PC-3 (cell line): ENCODE measurements around the gene RACK1. TPM values are rescaled to one million over a fixed set of nuclear protein-coding genes. Genes with fewer than 3 reads are reported as not detected.

Experiments used
- ATAC-seq: fragments of 200-7000 bp; cut with Tn5 transposase; 2 replicates; pipeline ENCODE4 v1.9.1; 2020; ENCODE audit warnings: mild to moderate bottlenecking, moderate library complexity
- BruUV-seq: library from RNA; stranded (reverse); fragments of 400-500 nt; replicated peaks from 2 replicates; lab custom pipeline; 2021; lab: Mats Ljungman, UMichigan
- CTCF ChIA-PET: fragments of 300-600 bp; sonication (Branson Sonifier 250); formaldehyde crosslinking; loops from one replicate; lab custom pipeline; 2022; ENCODE audit warnings: antibody characterized with exemption; lab: Charles Lee
- POLR2A ChIA-PET: fragments of 300-600 bp; sonication (Branson Sonifier 250); formaldehyde crosslinking; loops from one replicate; lab custom pipeline; 2022; ENCODE audit warnings: antibody characterized with exemption; ENCODE audit not compliant: unreplicated experiment; lab: Charles Lee
- DNase-seq: peaks from one replicate; pipeline ENCODE4 v3.0.0-alpha.2; 2015
- H2AFZ ChIP-seq: fragments of 300-600 bp; sonication (generic); 2 replicates; pipeline ENCODE4 v1.6.0; 2016; ENCODE audit warnings: antibody characterized with exemption, low read length
- H3F3A ChIP-seq: fragments of 300-600 bp; sonication (generic); one replicate; pipeline ENCODE4 v1.6.0; 2017; ENCODE audit warnings: antibody characterized with exemption, low read length, control low read depth, mild to moderate bottlenecking; ENCODE audit not compliant: unreplicated experiment
- H3K27ac ChIP-seq: fragments of 300-600 bp; sonication (generic); 2 replicates; pipeline ENCODE4 v1.5.1; 2016; ENCODE audit warnings: mild to moderate bottlenecking, low read length
- H3K27me3 ChIP-seq: fragments of 300-600 bp; sonication (generic); 2 replicates; pipeline ENCODE4 v1.6.1; 2016; ENCODE audit warnings: low read length, mixed read lengths
- H3K36me3 ChIP-seq: fragments of 300-600 bp; sonication (generic); 2 replicates; pipeline ENCODE4 v1.6.1; 2016; ENCODE audit warnings: low read depth, mixed run types, low read length, mixed read lengths
- H3K4me1 ChIP-seq: fragments of 300-600 bp; sonication (generic); 2 replicates; pipeline ENCODE4 v1.5.1; 2016; ENCODE audit warnings: low read length; ENCODE audit not compliant: insufficient read depth
- H3K4me2 ChIP-seq: fragments of 300-600 bp; sonication (generic); 2 replicates; pipeline ENCODE4 v1.6.0; 2016; ENCODE audit warnings: low read length
- H3K4me3 ChIP-seq: fragments of 300-600 bp; sonication (generic); 2 replicates; pipeline ENCODE4 v1.5.1; 2016; ENCODE audit warnings: mild to moderate bottlenecking, low read length, mixed read lengths
- H3K79me2 ChIP-seq: fragments of 300-600 bp; sonication (generic); 2 replicates; pipeline ENCODE4 v1.6.1; 2017; ENCODE audit warnings: low read length, mixed read lengths
- H3K9ac ChIP-seq: fragments of 300-600 bp; sonication (generic); 2 replicates; pipeline ENCODE4 v1.6.0; 2016; ENCODE audit warnings: mild to moderate bottlenecking, low read length
- H3K9me2 ChIP-seq: fragments of 300-600 bp; sonication (generic); replicated peaks from 2 replicates; pipeline ENCODE4 v1.6.1; 2016; ENCODE audit warnings: mixed run types, low read length, mixed read lengths
- H3K9me3 ChIP-seq: fragments of 300-600 bp; sonication (generic); 2 replicates; pipeline ENCODE4 v1.6.1; 2016; ENCODE audit warnings: low read length, mixed read lengths
- H4K20me1 ChIP-seq: fragments of 300-600 bp; sonication (generic); 2 replicates; pipeline ENCODE4 v1.6.1; 2016; ENCODE audit warnings: low read length, mixed read lengths
- CTCF ChIP-seq: fragments of 300-600 bp; sonication (generic); conservative IDR thresholded peaks from 2 replicates; pipeline ENCODE4 v1.5.1; 2017; ENCODE audit warnings: antibody characterized with exemption, low read depth, mild to moderate bottlenecking, low read length
- EZH2 ChIP-seq: fragments of 300-600 bp; sonication (generic); IDR thresholded peaks from one replicate; pipeline ENCODE4 v1.6.1; 2017; ENCODE audit warnings: antibody characterized with exemption, mild to moderate bottlenecking, low read length; ENCODE audit not compliant: unreplicated experiment
- EZH2phosphoT487 ChIP-seq: fragments of 300-600 bp; sonication (generic); IDR thresholded peaks from 2 replicates; pipeline ENCODE4 v1.6.1; 2018; ENCODE audit warnings: mild to moderate bottlenecking, antibody characterized with exemption, low read length, borderline replicate concordance
- intact Hi-C: fragments of 100-400 bp; cut with micrococcal nuclease; formaldehyde crosslinking; loops from 2 replicates; pipeline ENCODE4 v1.9.0; 2023
- total RNA-seq: library from RNA; depleted of rRNA; stranded (reverse); fragments of >200 nt; gene quantifications from 2 replicates; pipeline ENCODE4 v1.2.3, GENCODE V29; 2014

Gene RACK1
- total RNA-seq, 1 experiment from 2014 or later, result 3,047 TPM

GRCh38 chr5:181199881-181200638, 43.6 kb downstream of the RACK1 start:
- ChIA-PET POLR2A (no interaction called here), CTCF (no interaction called here)
- TF ChIP-seq EZH2 (no peak), CTCF (no peak)
- Histone ChIP-seq H3K9me2 (no peaks in the 10 kb centered on the region), H3K36me3 (no peaks in the 10 kb centered on the region), H3K4me3 (no peak overlapping the region), H3K4me2 (no peak overlapping the region), H4K20me1 (no peaks in the 10 kb centered on the region), H3K27me3 (no peaks in the 10 kb centered on the region), H3K9me3 (no peaks in the 10 kb centered on the region), H3K4me1 (peaks cover 6% of the 10 kb centered on the region; the same call in 1 of the 2 replicates), H2AFZ (no peak overlapping the region), H3F3A (no peaks in the 10 kb centered on the region), H3K9ac (no peak overlapping the region), H3K79me2 (peaks cover 5% of the 10 kb centered on the region; the same call in 1 of the 2 replicates), H3K27ac (no peak overlapping the region)
- intact Hi-C loops, result no loop called here
- DNase-seq (no peak), ATAC-seq (no peak)
- BruUV-seq, result no TSS peak

GRCh38 chr5:181198905-181199519, 44.7 kb downstream of the RACK1 start:
- no peak overlapping the region for H3K9ac ChIP-seq
- CTCF ChIA-PET, result no interaction called here

More at GRCh38 chr5:181198905-181199519, 44.7 kb downstream of the RACK1 start:
- ATAC-seq (no peak), DNase-seq (no peak)
- peaks cover 6% of the 10 kb centered on the region; the same call in 1 of the 2 replicates for H3K4me1 ChIP-seq
- TF ChIP-seq CTCF (no peak), EZH2phosphoT487 (no peak), EZH2 (no peak)
- no peaks in the 10 kb centered on the region for H3K9me2 ChIP-seq
- H4K20me1 ChIP-seq, result no peaks in the 10 kb centered on the region
- BruUV-seq, result no TSS peak
- POLR2A ChIA-PET, result no interaction called here
- H3K27me3 ChIP-seq, result no peaks in the 10 kb centered on the region
- H3F3A ChIP-seq, result no peaks in the 10 kb centered on the region
- H3K27ac ChIP-seq, result no peak overlapping the region
- no peaks in the 10 kb centered on the region for H3K36me3 ChIP-seq
- H3K4me3 ChIP-seq, result no peak overlapping the region
- no peaks in the 10 kb centered on the region for H3K9me3 ChIP-seq
- H2AFZ ChIP-seq, result no peak overlapping the region
- no peak overlapping the region for H3K4me2 ChIP-seq
- H3K79me2 ChIP-seq, result peaks cover 2% of the 10 kb centered on the region; the same call in 1 of the 2 replicates
- intact Hi-C loops, result no loop called here
